Measurements from ENCODE around the gene ARMC2. TPM values are rescaled to one million over a fixed set of nuclear protein-coding genes. Genes with fewer than 3 reads are reported as not detected.

Gene ARMC2
- total RNA-seq, 2 experiments from 2014 or later: 2.6 to 8.4 TPM

DNA sequence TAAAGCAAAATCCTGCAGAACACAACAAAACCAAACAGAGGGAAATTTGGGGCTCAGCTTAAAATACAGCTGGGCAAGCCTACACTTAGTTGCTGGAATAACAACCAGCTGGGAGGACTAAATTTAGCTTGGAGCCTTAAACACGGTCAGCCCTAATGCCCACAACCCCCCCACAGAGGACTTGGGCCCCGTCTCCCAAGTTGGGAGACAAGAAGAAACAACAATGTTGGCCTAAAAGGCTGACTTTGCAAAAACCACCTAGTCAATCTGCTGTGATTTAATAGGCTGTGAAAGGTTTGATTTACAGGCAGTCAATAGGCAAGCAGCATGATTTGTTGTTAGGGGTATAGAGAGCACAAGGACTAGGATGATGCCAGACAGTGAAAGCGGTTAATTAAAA lies 40.3 kb upstream of the ARMC2 start:
- no peak overlapping the region for H3K27ac ChIP-seq (ENCODE audit: low read depth, low read length, poor library complexity, severe bottlenecking)
- no peak overlapping the region for H2AFZ ChIP-seq (ENCODE audit: low read length)
- no TSS peak for BruUV-seq (replicated peaks)
- TF ChIP-seq, protein P1, sequence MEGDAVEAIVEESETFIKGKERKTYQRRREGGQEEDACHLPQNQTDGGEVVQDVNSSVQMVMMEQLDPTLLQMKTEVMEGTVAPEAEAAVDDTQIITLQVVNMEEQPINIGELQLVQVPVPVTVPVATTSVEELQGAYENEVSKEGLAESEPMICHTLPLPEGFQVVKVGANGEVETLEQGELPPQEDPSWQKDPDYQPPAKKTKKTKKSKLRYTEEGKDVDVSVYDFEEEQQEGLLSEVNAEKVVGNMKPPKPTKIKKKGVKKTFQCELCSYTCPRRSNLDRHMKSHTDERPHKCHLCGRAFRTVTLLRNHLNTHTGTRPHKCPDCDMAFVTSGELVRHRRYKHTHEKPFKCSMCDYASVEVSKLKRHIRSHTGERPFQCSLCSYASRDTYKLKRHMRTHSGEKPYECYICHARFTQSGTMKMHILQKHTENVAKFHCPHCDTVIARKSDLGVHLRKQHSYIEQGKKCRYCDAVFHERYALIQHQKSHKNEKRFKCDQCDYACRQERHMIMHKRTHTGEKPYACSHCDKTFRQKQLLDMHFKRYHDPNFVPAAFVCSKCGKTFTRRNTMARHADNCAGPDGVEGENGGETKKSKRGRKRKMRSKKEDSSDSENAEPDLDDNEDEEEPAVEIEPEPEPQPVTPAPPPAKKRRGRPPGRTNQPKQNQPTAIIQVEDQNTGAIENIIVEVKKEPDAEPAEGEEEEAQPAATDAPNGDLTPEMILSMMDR (conservative IDR thresholded peaks at IDR 0.05; ENCODE audit: low read length): no peak
- no peak for TF ChIP-seq EZH2phosphoT487 (IDR thresholded peaks at IDR 0.05; ENCODE audit: borderline replicate concordance, low read depth, low read length)
- no peaks in the 10 kb centered on the region for H4K20me1 ChIP-seq (ENCODE audit: insufficient read depth, low read length)
- ChIA-PET POLR2A (interaction anchor here (0.6 to 0.8 kb wide), 2 partner anchors 77 to 315 kb away, joined by 3 to 4 read pairs; no protein-coding TSS in a partner anchor), CTCF (ENCODE audit: unreplicated experiment) (no interaction called here)
- no peak overlapping the region for H3K4me3 ChIP-seq (ENCODE audit: low read depth, low read length, poor library complexity, severe bottlenecking)
- no peaks in the 10 kb centered on the region for H3K9me2 ChIP-seq (ENCODE audit: insufficient read depth, low read length)
- H3K4me2 ChIP-seq (ENCODE audit: low read length): no peak overlapping the region
- DNase-seq (ENCODE audit: low spot score): no peak
- intact Hi-C loops (cut with micrococcal nuclease; ENCODE audit: unreplicated experiment): no loop called here
- no peaks in the 10 kb centered on the region for H3K79me2 ChIP-seq (ENCODE audit: insufficient read depth, low read depth, low read length)
- no peaks in the 10 kb centered on the region for H3K36me3 ChIP-seq (ENCODE audit: insufficient read depth, low read length)
- H3K9me3 ChIP-seq (ENCODE audit: low read length): no peaks in the 10 kb centered on the region
- peaks cover 6% of the 10 kb centered on the region for H3K4me1 ChIP-seq (ENCODE audit: insufficient read depth, low read length, poor library complexity, severe bottlenecking)

DNA sequence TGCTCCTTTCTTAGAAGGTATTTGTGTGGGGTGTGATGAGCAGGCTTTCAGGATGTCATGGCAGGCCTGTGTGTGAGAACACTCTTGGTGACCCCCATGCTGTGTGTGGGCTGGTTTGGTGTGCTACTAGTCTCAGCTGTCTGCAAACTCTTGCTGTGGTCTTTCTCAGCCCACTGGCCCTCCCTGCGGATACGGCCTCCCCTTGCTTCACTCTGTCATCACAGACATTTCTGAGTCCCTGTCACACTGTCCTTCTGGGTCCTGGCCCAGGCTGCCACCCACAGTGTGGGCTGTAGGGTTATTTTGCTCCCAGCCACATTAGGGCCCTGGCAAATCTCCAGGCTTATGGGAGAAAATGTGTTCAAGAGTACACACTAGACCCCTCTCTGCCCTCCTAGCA lies 39.0 kb upstream of the ARMC2 start:
- H3K9me2 ChIP-seq (ENCODE audit: insufficient read depth, low read length): no peaks in the 10 kb centered on the region
- H3K79me2 ChIP-seq (ENCODE audit: insufficient read depth, low read depth, low read length): no peaks in the 10 kb centered on the region
- no TSS peak for BruUV-seq (replicated peaks)
- no peak overlapping the region for H2AFZ ChIP-seq (ENCODE audit: low read length)
- intact Hi-C loops (cut with micrococcal nuclease; ENCODE audit: unreplicated experiment): no loop called here
- H4K20me1 ChIP-seq (ENCODE audit: insufficient read depth, low read length): no peaks in the 10 kb centered on the region
- H3K36me3 ChIP-seq (ENCODE audit: insufficient read depth, low read length): no peaks in the 10 kb centered on the region
- H3K9me3 ChIP-seq (ENCODE audit: low read length): no peaks in the 10 kb centered on the region
- H3K4me2 ChIP-seq (ENCODE audit: low read length): no peak overlapping the region
- TF ChIP-seq, protein P1 (conservative IDR thresholded peaks at IDR 0.05; ENCODE audit: low read length): no peak
- TF ChIP-seq EZH2phosphoT487 (IDR thresholded peaks at IDR 0.05; ENCODE audit: borderline replicate concordance, low read depth, low read length): no peak
- ChIA-PET CTCF (ENCODE audit: unreplicated experiment) (no interaction called here), POLR2A (no interaction called here)
- H3K4me3 ChIP-seq (ENCODE audit: low read depth, low read length, poor library complexity, severe bottlenecking): no peak overlapping the region
- no peak overlapping the region for H3K27ac ChIP-seq (ENCODE audit: low read depth, low read length, poor library complexity, severe bottlenecking)
- peaks cover 6% of the 10 kb centered on the region for H3K4me1 ChIP-seq (ENCODE audit: insufficient read depth, low read length, poor library complexity, severe bottlenecking)
- no peak for DNase-seq (ENCODE audit: low spot score)

DNA sequence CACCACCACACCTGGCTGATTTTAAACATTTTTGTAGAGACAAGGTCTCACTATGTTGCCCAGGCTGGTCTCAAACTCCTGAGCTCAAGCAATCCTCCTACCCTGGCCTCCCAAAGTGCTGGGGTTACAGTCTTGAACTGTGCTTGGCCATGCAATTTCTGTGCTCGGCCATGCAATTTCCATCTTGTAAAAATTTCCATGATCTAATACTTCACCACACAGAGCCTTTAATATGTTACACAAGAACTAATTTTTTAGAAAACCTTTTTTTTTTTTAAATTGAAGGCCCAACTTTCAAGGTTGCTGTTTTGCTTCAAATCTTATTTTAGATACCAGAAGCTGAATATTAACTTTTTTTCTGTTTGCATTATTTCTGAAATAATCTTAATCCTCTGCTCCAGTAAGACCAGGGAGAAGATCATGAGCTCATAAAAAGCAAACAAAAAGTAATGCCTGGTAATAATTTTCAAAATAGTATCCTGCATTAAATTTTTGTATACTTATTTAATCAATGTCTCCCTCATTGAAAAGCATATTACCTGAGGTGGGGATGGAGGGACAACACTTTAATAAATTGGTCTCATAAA lies 38.1 kb upstream of the ARMC2 start:
- CTCF ChIA-PET (ENCODE audit: unreplicated experiment): no interaction called here
- no peak overlapping the region for H3K4me2 ChIP-seq (ENCODE audit: low read length)
- no peaks in the 10 kb centered on the region for H4K20me1 ChIP-seq (ENCODE audit: insufficient read depth, low read length)
- intact Hi-C loops (cut with micrococcal nuclease; ENCODE audit: unreplicated experiment): no loop called here
- H3K79me2 ChIP-seq (ENCODE audit: insufficient read depth, low read depth, low read length): no peaks in the 10 kb centered on the region
- H3K27ac ChIP-seq (ENCODE audit: low read depth, low read length, poor library complexity, severe bottlenecking): no peak overlapping the region
- no peaks in the 10 kb centered on the region for H3K36me3 ChIP-seq (ENCODE audit: insufficient read depth, low read length)
- no peak overlapping the region for H3K4me3 ChIP-seq (ENCODE audit: low read depth, low read length, poor library complexity, severe bottlenecking)
- BruUV-seq (replicated peaks): no TSS peak
- no peak overlapping the region for H2AFZ ChIP-seq (ENCODE audit: low read length)
- H3K4me1 ChIP-seq (ENCODE audit: insufficient read depth, low read length, poor library complexity, severe bottlenecking): peaks cover 6% of the 10 kb centered on the region
- no peak for DNase-seq (ENCODE audit: low spot score)
- H3K9me2 ChIP-seq (ENCODE audit: insufficient read depth, low read length): no peaks in the 10 kb centered on the region
- TF ChIP-seq, protein P1 (conservative IDR thresholded peaks at IDR 0.05; ENCODE audit: low read length): no peak
- TF ChIP-seq EZH2phosphoT487 (IDR thresholded peaks at IDR 0.05; ENCODE audit: borderline replicate concordance, low read depth, low read length): no peak
- H3K9me3 ChIP-seq (ENCODE audit: low read length): no peaks in the 10 kb centered on the region
- POLR2A ChIA-PET: interaction anchor here (0.7 to 0.9 kb wide), 2 partner anchors 9 to 45 kb away, joined by 3 to 8 read pairs; no protein-coding TSS in a partner anchor

Measured in OCI-LY7 (cell line).